Calu3 (cell line): ENCODE data around the gene PTF1A. TPM values are rescaled to one million over a fixed set of nuclear protein-coding genes. Genes with fewer than 3 reads are reported as not detected.

Experiments
- BruUV-seq: library from RNA; stranded (reverse); fragments of 400-500 nt; replicated peaks from 2 replicates; lab custom pipeline; 2021; lab: Mats Ljungman, UMichigan
- CTCF ChIA-PET: fragments of 300-600 bp; sonication (Branson Sonifier 250); formaldehyde crosslinking; loops from one replicate; lab custom pipeline; 2022; ENCODE audit warnings: antibody characterized with exemption; lab: Charles Lee
- DNase-seq: peaks from one replicate; pipeline ENCODE4 v3.0.0; 2022
- H3K27ac Mint-ChIP-seq: one replicate; pipeline ENCODE4 v1.8.0; 2022; ENCODE audit warnings: mixed read lengths; ENCODE audit not compliant: unreplicated experiment
- H3K27me3 Mint-ChIP-seq: one replicate; pipeline ENCODE4 v1.8.0; 2022; ENCODE audit warnings: mixed read lengths; ENCODE audit not compliant: unreplicated experiment
- H3K36me3 Mint-ChIP-seq: one replicate; pipeline ENCODE4 v1.8.0; 2022; ENCODE audit warnings: mild to moderate bottlenecking, moderate library complexity, mixed read lengths; ENCODE audit not compliant: insufficient read depth, unreplicated experiment
- H3K4me1 Mint-ChIP-seq: one replicate; pipeline ENCODE4 v1.8.0; 2022; ENCODE audit warnings: mild to moderate bottlenecking, low read depth, mixed read lengths; ENCODE audit not compliant: unreplicated experiment
- H3K4me3 Mint-ChIP-seq: one replicate; pipeline ENCODE4 v1.8.0; 2022; ENCODE audit warnings: mild to moderate bottlenecking, low read depth, moderate library complexity, mixed read lengths; ENCODE audit not compliant: unreplicated experiment
- H3K9me3 Mint-ChIP-seq: one replicate; pipeline ENCODE4 v1.8.0; 2022; ENCODE audit warnings: low read depth, mixed read lengths; ENCODE audit not compliant: unreplicated experiment
- intact Hi-C: fragments of 100-400 bp; cut with micrococcal nuclease; formaldehyde crosslinking; loops from one replicate; pipeline ENCODE4 v1.10.0; 2022; ENCODE audit not compliant: unreplicated experiment
- total RNA-seq: library from RNA; stranded (reverse); gene quantifications from 2 replicates; pipeline ENCODE4 v1.2.3, GENCODE V29; 2022
- TF ChIP-seq, protein P1 (sequence below): fragments of 200-600 bp; IDR thresholded peaks from one replicate; pipeline ENCODE4 v1.8.0; 2022; ENCODE audit warnings: antibody characterized with exemption; ENCODE audit not compliant: unreplicated experiment

Gene PTF1A
- total RNA-seq, 1 experiment from 2014 or later: not detected

DNA sequence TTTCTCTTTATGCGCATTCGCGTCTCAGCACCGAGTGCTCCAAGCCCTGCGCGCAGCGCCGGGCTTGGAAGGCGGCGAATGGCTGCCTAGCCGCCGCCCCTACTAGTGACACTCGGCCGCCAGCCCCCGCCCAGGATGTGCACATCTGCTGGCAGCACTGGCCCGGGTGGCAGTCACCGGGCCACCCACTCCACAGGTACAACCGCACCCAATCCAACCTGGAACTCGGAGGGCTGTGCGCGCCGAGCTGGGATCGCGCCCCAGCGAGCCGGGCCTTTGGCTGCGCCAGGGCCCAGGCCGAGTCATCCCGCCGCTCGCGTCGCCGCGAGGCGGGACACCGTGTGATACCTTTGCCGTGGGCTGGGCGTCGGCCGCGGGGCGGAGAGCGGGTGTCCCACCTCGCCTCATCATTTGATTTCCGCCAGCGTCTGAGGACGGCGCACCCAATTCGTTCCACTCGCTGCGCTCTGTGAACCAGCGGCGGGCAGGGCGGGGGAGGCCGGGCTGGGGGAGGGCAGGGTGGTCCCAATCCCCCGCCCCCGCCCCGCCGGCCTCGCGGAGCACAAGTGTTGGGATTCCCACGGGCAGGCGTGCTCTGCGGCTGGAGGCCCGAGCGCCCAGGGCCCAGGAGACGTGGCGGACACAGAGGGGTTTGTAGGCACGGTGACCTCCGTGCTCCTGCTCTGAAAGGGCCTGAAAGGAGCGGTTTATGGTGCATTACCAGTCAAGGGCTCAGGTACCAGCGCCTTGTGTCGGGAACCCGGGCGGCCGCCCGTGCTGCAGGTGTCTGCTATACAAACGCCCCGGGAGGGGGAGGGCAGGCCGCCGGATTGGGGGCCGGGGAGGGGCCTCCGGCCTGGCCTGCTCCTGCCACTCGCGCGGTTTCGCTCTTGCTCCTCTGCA is 17.8 kb upstream of the PTF1A start:
- no peak overlapping the region for H3K27ac Mint-ChIP-seq
- no peak overlapping the region for H3K4me3 Mint-ChIP-seq
- no TSS peak for BruUV-seq
- no peaks in the 10 kb centered on the region for H3K9me3 Mint-ChIP-seq
- intact Hi-C loops: no loop called here
- H3K27me3 Mint-ChIP-seq: peaks cover 89% of the 10 kb centered on the region
- H3K4me1 Mint-ChIP-seq: no peaks in the 10 kb centered on the region
- no peaks in the 10 kb centered on the region for H3K36me3 Mint-ChIP-seq
- TF ChIP-seq, protein P1, sequence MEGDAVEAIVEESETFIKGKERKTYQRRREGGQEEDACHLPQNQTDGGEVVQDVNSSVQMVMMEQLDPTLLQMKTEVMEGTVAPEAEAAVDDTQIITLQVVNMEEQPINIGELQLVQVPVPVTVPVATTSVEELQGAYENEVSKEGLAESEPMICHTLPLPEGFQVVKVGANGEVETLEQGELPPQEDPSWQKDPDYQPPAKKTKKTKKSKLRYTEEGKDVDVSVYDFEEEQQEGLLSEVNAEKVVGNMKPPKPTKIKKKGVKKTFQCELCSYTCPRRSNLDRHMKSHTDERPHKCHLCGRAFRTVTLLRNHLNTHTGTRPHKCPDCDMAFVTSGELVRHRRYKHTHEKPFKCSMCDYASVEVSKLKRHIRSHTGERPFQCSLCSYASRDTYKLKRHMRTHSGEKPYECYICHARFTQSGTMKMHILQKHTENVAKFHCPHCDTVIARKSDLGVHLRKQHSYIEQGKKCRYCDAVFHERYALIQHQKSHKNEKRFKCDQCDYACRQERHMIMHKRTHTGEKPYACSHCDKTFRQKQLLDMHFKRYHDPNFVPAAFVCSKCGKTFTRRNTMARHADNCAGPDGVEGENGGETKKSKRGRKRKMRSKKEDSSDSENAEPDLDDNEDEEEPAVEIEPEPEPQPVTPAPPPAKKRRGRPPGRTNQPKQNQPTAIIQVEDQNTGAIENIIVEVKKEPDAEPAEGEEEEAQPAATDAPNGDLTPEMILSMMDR: no peak
- no peak for DNase-seq
- CTCF ChIA-PET: no interaction called here

DNA sequence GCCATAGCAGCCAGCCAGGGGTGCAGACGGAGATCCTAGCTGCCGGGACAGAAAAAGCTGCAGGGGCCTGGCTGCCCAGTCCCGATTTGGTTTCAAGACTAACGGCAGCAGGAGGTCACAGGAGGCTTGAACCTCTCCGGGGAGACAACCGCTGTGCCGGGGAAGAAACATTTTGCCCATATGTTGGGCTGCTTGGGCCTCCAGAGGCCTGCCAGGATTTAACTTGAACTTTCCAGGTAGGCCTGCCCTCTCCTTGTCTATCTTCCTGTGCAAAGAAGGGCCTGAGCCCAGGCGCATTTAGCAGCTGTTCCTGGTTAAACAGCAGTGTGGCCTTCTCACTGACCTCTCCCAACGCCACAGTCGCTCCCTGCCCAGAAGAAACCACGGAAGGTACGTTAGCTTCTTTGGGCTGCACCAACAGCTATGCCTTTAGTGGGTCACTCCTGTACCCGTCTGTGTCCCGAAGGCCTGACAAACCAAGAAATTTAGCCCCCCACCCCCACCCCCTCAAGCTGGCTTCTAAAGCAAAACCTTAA is 17.1 kb upstream of the PTF1A start:
- TF ChIP-seq, protein P1: no peak
- no peaks in the 10 kb centered on the region for H3K36me3 Mint-ChIP-seq
- H3K4me1 Mint-ChIP-seq: no peaks in the 10 kb centered on the region
- no peak overlapping the region for H3K27ac Mint-ChIP-seq
- intact Hi-C loops: no loop called here
- H3K9me3 Mint-ChIP-seq: no peaks in the 10 kb centered on the region
- no peak overlapping the region for H3K4me3 Mint-ChIP-seq
- BruUV-seq: no TSS peak
- peaks cover 85% of the 10 kb centered on the region for H3K27me3 Mint-ChIP-seq
- DNase-seq: no peak
- CTCF ChIA-PET: interaction anchor here (0.6 kb wide), 2 partner anchors 10 to 12 kb away, joined by 3 to 6 read pairs; no protein-coding TSS in a partner anchor

DNA sequence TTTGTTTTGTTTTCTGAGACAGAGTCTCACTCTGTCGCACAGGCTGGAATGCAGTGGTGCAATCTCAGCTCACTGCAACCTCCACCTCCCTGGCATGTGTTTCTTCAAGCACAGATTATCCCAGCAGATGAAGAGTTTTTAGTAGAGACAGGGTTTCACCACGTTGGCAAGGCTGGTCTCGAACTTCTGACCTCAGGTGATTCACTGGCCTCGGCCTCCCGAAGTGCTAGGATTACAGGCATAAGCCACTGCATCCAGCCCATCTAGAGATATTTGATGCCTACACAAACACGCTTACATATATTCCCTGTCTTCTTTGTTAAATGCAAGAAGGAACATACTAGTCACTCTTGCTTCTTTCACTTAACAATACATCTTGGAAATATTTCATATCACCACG is 5.9 kb upstream of the PTF1A start:
- no peak overlapping the region for H3K4me3 Mint-ChIP-seq
- TF ChIP-seq, protein P1: no peak
- H3K9me3 Mint-ChIP-seq: no peaks in the 10 kb centered on the region
- no peaks in the 10 kb centered on the region for H3K4me1 Mint-ChIP-seq
- intact Hi-C loops: no loop called here
- BruUV-seq: no TSS peak
- DNase-seq: no peak
- no peaks in the 10 kb centered on the region for H3K36me3 Mint-ChIP-seq
- H3K27ac Mint-ChIP-seq: no peak overlapping the region
- peaks cover 49% of the 10 kb centered on the region for H3K27me3 Mint-ChIP-seq
- CTCF ChIA-PET: no interaction called here

DNA sequence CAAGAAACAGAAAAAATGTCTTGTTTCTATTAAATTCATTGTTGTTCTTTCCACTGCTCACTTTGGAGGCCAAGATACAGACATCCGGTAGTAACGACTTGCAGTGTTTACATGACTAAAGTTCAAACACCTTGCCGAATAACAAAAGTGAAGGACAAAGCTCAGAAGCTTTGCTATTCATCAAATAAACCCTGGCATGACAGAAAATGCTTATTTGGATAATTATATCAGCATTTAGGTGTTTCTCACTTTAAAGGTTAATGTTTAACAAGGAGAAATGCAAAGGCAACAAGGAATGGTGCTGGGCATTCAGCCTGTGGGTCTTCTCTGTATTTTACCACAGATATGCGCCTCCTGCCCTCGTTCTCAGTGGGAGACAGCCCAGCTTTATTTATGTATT is 5.4 kb upstream of the PTF1A start:
- intact Hi-C loops: no loop called here
- CTCF ChIA-PET: interaction anchor here (0.6 kb wide), 1 partner anchor 11 kb away, joined by 3 read pairs; no protein-coding TSS in a partner anchor
- H3K4me3 Mint-ChIP-seq: no peak overlapping the region
- no peak overlapping the region for H3K27ac Mint-ChIP-seq
- TF ChIP-seq, protein P1: no peak
- H3K4me1 Mint-ChIP-seq: no peaks in the 10 kb centered on the region
- no peak for DNase-seq
- no TSS peak for BruUV-seq
- no peaks in the 10 kb centered on the region for H3K36me3 Mint-ChIP-seq
- H3K9me3 Mint-ChIP-seq: no peaks in the 10 kb centered on the region
- H3K27me3 Mint-ChIP-seq: peaks cover 46% of the 10 kb centered on the region
